ENCODE measurements around the gene SNX4. TPM values are rescaled to one million over a fixed set of nuclear protein-coding genes. Genes with fewer than 3 reads are reported as not detected.

SNX4 gene
- polyA plus RNA-seq, 1 donor from 2014 or later = 180 TPM

DNA sequence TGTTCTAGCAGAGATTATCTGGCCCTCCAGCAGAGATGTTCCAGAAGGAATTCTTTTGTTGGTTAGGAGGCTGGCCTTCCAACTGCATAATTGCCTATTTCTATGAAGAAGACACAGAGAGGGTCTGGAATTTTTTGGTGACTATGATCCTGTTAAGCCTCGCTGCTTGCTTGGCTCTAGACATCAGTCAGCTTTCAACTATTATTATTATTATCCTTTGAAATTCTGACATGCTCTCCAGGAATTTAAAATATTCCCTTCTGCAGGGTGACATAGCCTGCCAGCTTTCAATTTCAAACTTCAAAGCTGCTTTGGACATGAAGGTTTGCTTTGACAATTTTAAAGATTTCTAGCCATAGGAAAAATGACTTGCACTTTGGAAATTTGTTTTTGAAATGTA is 118.6 kb downstream of the SNX4 start:
- no peak for TF ChIP-seq RAD21 (conservative IDR thresholded peaks at IDR 0.05)
- peak; percentile 43 for TF ChIP-seq EP300 (conservative IDR thresholded peaks at IDR 0.05; ENCODE audit: poor library complexity, severe bottlenecking)
- no peak for TF ChIP-seq POLR2AphosphoS5 (IDR thresholded peaks at IDR 0.05)
- TF ChIP-seq TAF1 (IDR thresholded peaks at IDR 0.05; ENCODE audit: low read depth) = no peak
- Histone ChIP-seq H3K9ac (ENCODE audit: low read length) (no peak overlapping the region), H3K4me2 (ENCODE audit: low read length) (no peak overlapping the region)

DNA sequence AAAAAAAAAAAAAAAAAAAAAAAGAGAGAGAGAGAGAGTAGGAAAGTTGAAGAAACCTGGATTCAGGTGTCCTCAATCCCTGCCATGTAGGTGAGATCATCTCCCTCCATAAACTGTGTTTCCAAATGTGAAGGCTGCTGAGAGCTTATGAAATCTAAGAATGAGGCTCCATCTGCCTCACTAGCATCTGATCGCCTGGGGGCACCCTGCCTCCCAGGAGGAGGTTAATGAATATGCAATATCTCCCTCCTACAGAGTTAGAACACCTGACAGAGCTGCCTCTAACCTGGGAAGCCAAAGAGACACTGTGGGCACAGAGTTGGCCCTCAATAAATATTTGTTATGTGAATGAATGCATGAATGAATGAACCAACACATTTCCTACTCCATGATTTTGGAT is 121.0 kb downstream of the SNX4 start:
- Histone ChIP-seq H4K20me1 (ENCODE audit: insufficient read depth) (no peaks in the 10 kb centered on the region), H3K27ac (ENCODE audit: low read length) (no peak overlapping the region), H3K9ac (ENCODE audit: low read length) (no peak overlapping the region), H3K27me3 (ENCODE audit: insufficient read depth, low read depth, low read length) (no peaks in the 10 kb centered on the region), H3F3A (ENCODE audit: insufficient read depth, low read length, poor library complexity, severe bottlenecking) (no peaks in the 10 kb centered on the region), H3K4me2 (ENCODE audit: low read length) (no peak overlapping the region), H2AFZ (ENCODE audit: low read depth, low read length) (no peak overlapping the region), H3K79me2 (replicated peaks; ENCODE audit: insufficient read depth, low read length) (no peaks in the 10 kb centered on the region), H3K9me2 (ENCODE audit: insufficient read depth, low read length) (no peaks in the 10 kb centered on the region), H3K9me3 (ENCODE audit: low read length) (no peaks in the 10 kb centered on the region), H3K36me3 (ENCODE audit: insufficient read depth, low read length) (no peaks in the 10 kb centered on the region), H3K4me3 (ENCODE audit: low read length) (no peak overlapping the region)
- TF ChIP-seq MXI1 (conservative IDR thresholded peaks at IDR 0.05; ENCODE audit: poor library complexity, severe bottlenecking) (no peak), RAD21 (conservative IDR thresholded peaks at IDR 0.05) (no peak), EZH2 (IDR thresholded peaks at IDR 0.05; ENCODE audit: borderline replicate concordance, insufficient read depth, low read length, poor library complexity, severe bottlenecking) (no peak)

More for the DNA sequence above, 118.6 kb downstream of the SNX4 start:
- Histone ChIP-seq H3K9me3 (ENCODE audit: low read length) (no peaks in the 10 kb centered on the region), H3K4me3 (ENCODE audit: low read length) (no peak overlapping the region), H3F3A (ENCODE audit: insufficient read depth, low read length, poor library complexity, severe bottlenecking) (no peaks in the 10 kb centered on the region), H3K36me3 (ENCODE audit: insufficient read depth, low read length) (no peaks in the 10 kb centered on the region), H4K20me1 (ENCODE audit: insufficient read depth) (no peaks in the 10 kb centered on the region), H3K79me2 (replicated peaks; ENCODE audit: insufficient read depth, low read length) (no peaks in the 10 kb centered on the region), H3K27ac (ENCODE audit: low read length) (no peak overlapping the region), H3K27me3 (ENCODE audit: insufficient read depth, low read depth, low read length) (no peaks in the 10 kb centered on the region), H2AFZ (ENCODE audit: low read depth, low read length) (no peak overlapping the region), H3K9me2 (ENCODE audit: insufficient read depth, low read length) (no peaks in the 10 kb centered on the region)

Small RNA genes within 50 kb of the gene (small RNA-seq; reads per million reads assigned to genes)
- 0 to 1.2 (median 0) reads per million in 3 experiments for gene RF00019

Other genes with a start within 250 kb of the SNX4 start
- 16.2 and 16.9 TPM in 2 replicates for gene ZNF148, start 144.9 kb downstream of the SNX4 start, polyA plus RNA-seq
- gene OSBPL11, start 75.3 kb upstream of the SNX4 start, polyA plus RNA-seq = 11.8 and 12.6 TPM in 2 replicates